Stomach (tissue), 9 donors: ENCODE measurements around the gene PPP2R3A. TPM values are rescaled to one million over a fixed set of nuclear protein-coding genes. Genes with fewer than 3 reads are reported as not detected.

Experiments
- DNase-seq, 2 donors: peaks; one replicate each; pipeline versions ENCODE4 v3.0.0 to v3.0.0-alpha.2; 2013 to 2019
- H3K27ac ChIP-seq, 5 donors: fragments of 200-600 bp in 4 of 5; sonication (generic) in 4 of 5; one replicate each; pipeline ENCODE4 v1.5.1; 2013 to 2019; ENCODE audit warnings: mild to moderate bottlenecking in 1 of 5, moderate library complexity in 1 of 5
- H3K27me3 ChIP-seq, 3 donors: fragments of 200-600 bp; sonication (generic); one replicate each; pipeline ENCODE4 v1.5.1; 2017 to 2019; ENCODE audit warnings: mixed run types in 1 of 3
- H3K36me3 ChIP-seq, 4 donors: fragments of 200-600 bp; sonication (generic); 1 replicate in 3 of 4; 2 replicates in 1 of 4; pipeline ENCODE4 v1.5.1; 2016 to 2019
- H3K4me1 ChIP-seq, 4 donors: fragments of 200-600 bp; sonication (generic); one replicate each; pipeline ENCODE4 v1.5.1; 2016 to 2019
- H3K4me3 ChIP-seq, 4 donors: fragments of 200-600 bp; sonication (generic) in 3 of 4; one replicate each; pipeline ENCODE4 v1.5.1; 2016 to 2019; ENCODE audit warnings: mild to moderate bottlenecking in 1 of 4
- H3K9me3 ChIP-seq, 4 donors: fragments of 200-600 bp; sonication (generic); one replicate each; pipeline ENCODE4 v1.5.1; 2016 to 2019
- EP300 ChIP-seq: sonication (generic); formaldehyde crosslinking; IDR thresholded peaks from one replicate; pipeline ENCODE4 v1.6.1; 2017; ENCODE audit warnings: antibody characterized with exemption
- POLR2A ChIP-seq, 4 donors: fragments of 450-650 bp; IDR thresholded peaks; one replicate each; pipeline ENCODE4 v1.6.1; 2016; ENCODE audit warnings: antibody characterized with exemption in 4 of 4, control low read depth in 2 of 4, mild to moderate bottlenecking in 1 of 4, moderate library complexity in 1 of 4
- POLR2AphosphoS5 ChIP-seq, 3 donors: sonication (generic); formaldehyde crosslinking; IDR thresholded peaks; one replicate each; pipeline ENCODE4 v1.6.1; 2016; ENCODE audit warnings: antibody characterized with exemption in 3 of 3
- WGBS, 5 donors: extraction: QIAGEN DNeasy Blood & Tissue Kit in 3 of 5; methylation state at CpG; one replicate each; pipeline versions ENCODE4 v1.1.5 to v1.1.7; 2013 to 2018; 5-methylcytosine and 5-hydroxymethylcytosine counted together
- intact Hi-C: fragments of 100-400 bp; cut with DNase I; formaldehyde crosslinking; loops from one replicate; pipeline ENCODE4 v1.15.1; 2023; ENCODE audit warnings: low total_unique reads
- polyA plus RNA-seq, 3 donors: library from polyadenylated mRNA; stranded (reverse); fragments of 200-250 nt; gene quantifications; one replicate each; pipeline ENCODE4 v1.2.3, GENCODE V29; 2013
- total RNA-seq, 5 donors: library from RNA; depleted of rRNA; stranded (reverse); fragments of >200 nt; gene quantifications; one replicate each; pipeline versions ENCODE4 v1.1.0 to v1.2.3, GENCODE V29; 2014 to 2016
- TF ChIP-seq, protein P1 (sequence below), 7 experiments: fragments of 450-650 bp in 4 of 7; fragments of 200-600 bp in 3 of 7; sonication (generic) in 3 of 7; IDR thresholded peaks; one replicate each; pipeline ENCODE4 v1.5.1; 2016 to 2019; ENCODE audit warnings: antibody characterized with exemption in 7 of 7, control low read depth in 2 of 7, mild to moderate bottlenecking in 1 of 7
- donor health status: healthy with polysubstance abuse.
- donor health status: Bipolar disorder and iron deficiency.
- donor health status: healthy.

PPP2R3A gene
- total and polyA plus RNA-seq, 8 donors, result 2.8 to 51.8 (median 19.2) TPM

DNA sequence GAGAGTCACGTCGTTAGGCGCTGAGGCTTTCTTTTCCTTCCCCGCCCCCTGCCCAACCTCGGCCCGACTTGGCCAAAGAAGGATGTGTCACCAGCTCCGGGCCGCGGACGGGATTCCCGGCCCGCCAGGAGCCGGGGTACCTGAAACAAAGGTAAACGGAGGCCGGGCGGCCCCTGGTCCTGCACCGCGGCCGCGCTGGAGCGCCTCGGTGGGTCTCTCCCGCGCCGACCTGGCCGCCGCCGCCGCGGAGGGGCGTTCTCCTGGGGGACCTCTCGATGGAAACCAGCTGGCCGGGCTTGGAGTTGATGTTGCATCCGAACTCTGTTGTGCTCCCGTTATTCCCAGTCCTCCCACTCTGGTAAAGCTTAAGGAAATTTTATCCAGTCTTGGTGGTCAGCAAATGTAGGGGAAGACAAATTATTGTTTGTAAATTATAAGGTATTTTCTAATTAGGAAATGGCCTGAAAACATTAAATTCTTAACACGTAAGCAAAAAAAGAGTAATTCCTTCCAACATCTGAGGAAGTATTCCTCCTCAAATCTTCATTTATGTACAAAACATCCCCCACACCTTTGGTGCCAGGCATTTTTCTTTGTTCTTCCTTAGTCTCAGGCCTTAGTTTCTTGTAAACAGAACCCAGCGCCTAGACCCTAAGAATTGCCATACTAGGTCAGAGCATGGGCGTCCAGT is 888 bp downstream of the PPP2R3A start:
- TF ChIP-seq POLR2A (IDR thresholded peaks at IDR 0.05) (peak in 1 of 4 donors; percentile 23), POLR2AphosphoS5 (IDR thresholded peaks at IDR 0.05) (no peak), EP300 (no peak)
- TF ChIP-seq, protein P1, sequence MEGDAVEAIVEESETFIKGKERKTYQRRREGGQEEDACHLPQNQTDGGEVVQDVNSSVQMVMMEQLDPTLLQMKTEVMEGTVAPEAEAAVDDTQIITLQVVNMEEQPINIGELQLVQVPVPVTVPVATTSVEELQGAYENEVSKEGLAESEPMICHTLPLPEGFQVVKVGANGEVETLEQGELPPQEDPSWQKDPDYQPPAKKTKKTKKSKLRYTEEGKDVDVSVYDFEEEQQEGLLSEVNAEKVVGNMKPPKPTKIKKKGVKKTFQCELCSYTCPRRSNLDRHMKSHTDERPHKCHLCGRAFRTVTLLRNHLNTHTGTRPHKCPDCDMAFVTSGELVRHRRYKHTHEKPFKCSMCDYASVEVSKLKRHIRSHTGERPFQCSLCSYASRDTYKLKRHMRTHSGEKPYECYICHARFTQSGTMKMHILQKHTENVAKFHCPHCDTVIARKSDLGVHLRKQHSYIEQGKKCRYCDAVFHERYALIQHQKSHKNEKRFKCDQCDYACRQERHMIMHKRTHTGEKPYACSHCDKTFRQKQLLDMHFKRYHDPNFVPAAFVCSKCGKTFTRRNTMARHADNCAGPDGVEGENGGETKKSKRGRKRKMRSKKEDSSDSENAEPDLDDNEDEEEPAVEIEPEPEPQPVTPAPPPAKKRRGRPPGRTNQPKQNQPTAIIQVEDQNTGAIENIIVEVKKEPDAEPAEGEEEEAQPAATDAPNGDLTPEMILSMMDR (IDR thresholded peaks at IDR 0.05), result no peak
- 2 to 6% (median 3%) methylated on average over 16 to 38 of the region's 38 CpGs for WGBS, 5 donors
- Histone ChIP-seq H3K9me3 (peaks cover 0 to 3% (median 0%) of the 10 kb centered on the region in 4 donors), H3K4me1 (peaks cover 14 to 67% (median 35%) of the 10 kb centered on the region in 4 donors), H3K4me3 (peak overlapping the region; percentile 67 to 84 (median 78)), H3K27ac (peak overlapping the region; percentile 89 to 99 (median 94)), H3K27me3 (peaks cover 0 to 12% (median 9%) of the 10 kb centered on the region in 3 donors), H3K36me3 (no peaks in the 10 kb centered on the region)
- DNase-seq, result peak in 1 of 2 donors; percentile 81
- intact Hi-C loops, result no loop called here

DNA sequence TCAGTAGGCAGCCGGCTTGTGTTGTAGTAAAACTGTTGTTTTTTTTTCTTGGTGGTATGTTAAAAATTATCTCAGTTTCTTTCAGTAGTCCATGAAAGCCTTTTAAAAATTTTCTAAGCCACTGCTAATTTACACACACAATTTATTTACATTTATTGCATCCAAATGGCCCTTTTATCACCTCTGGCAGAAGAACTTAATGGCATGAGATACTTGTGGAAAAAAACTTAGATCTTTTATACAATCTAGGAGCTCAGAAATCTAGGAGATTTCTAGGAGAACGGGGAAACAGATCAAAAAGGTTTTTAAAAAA is 1.4 kb downstream of the PPP2R3A start:
- Histone ChIP-seq H3K27ac (peak overlapping the region in 4 of 5 donors; percentile 89 to 98 (median 92)), H3K4me1 (peaks cover 14 to 72% (median 37%) of the 10 kb centered on the region in 4 donors), H3K36me3 (no peaks in the 10 kb centered on the region), H3K4me3 (peak overlapping the region; percentile 67 to 84 (median 78)), H3K27me3 (peaks cover 0 to 12% (median 9%) of the 10 kb centered on the region in 3 donors), H3K9me3 (no peaks in the 10 kb centered on the region)
- intact Hi-C loops, result no loop called here
- TF ChIP-seq EP300 (no peak), POLR2AphosphoS5 (IDR thresholded peaks at IDR 0.05) (no peak), POLR2A (IDR thresholded peaks at IDR 0.05) (no peak)
- TF ChIP-seq, protein P1 (IDR thresholded peaks at IDR 0.05), result no peak
- WGBS, 5 donors, result 28 to 49% (median 34%) methylated on average over 2 of the region's 2 CpGs
- no peak for DNase-seq

DNA sequence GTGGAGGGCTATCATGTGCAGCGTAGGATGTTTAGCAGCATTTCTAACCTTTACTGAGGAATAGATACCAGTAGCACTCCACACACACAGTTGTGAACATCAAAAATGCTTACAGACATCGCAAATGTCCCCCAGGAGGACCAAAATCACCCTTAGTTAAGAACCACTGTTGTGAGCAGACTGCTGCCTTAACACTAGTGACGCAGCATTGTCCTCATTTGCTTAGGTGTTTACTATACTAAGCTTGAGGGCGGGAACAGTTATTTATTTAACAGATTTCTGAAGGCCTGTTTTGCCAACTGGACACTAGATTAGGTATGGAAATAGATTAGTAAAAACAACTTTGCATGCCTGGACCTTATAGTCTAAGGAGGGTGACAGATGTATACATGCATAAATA is 2.3 kb downstream of the PPP2R3A start:
- TF ChIP-seq EP300 (no peak), POLR2A (IDR thresholded peaks at IDR 0.05) (no peak), POLR2AphosphoS5 (IDR thresholded peaks at IDR 0.05) (peak in 2 of 3 donors; percentile 42 to 72)
- TF ChIP-seq, protein P1 (IDR thresholded peaks at IDR 0.05), result no peak
- Histone ChIP-seq H3K27me3 (peaks cover 0 to 12% (median 9%) of the 10 kb centered on the region in 3 donors), H3K4me3 (peak overlapping the region; percentile 67 to 84 (median 78)), H3K36me3 (no peaks in the 10 kb centered on the region), H3K9me3 (no peaks in the 10 kb centered on the region), H3K27ac (peak overlapping the region; percentile 40 to 98 (median 90)), H3K4me1 (peaks cover 14 to 82% (median 42%) of the 10 kb centered on the region in 4 donors)
- intact Hi-C loops, result no loop called here
- WGBS, 5 donors, result 27 to 65% (median 37%) methylated on average over 4 of the region's 4 CpGs
- peak in 1 of 2 donors; percentile 54 for DNase-seq

DNA sequence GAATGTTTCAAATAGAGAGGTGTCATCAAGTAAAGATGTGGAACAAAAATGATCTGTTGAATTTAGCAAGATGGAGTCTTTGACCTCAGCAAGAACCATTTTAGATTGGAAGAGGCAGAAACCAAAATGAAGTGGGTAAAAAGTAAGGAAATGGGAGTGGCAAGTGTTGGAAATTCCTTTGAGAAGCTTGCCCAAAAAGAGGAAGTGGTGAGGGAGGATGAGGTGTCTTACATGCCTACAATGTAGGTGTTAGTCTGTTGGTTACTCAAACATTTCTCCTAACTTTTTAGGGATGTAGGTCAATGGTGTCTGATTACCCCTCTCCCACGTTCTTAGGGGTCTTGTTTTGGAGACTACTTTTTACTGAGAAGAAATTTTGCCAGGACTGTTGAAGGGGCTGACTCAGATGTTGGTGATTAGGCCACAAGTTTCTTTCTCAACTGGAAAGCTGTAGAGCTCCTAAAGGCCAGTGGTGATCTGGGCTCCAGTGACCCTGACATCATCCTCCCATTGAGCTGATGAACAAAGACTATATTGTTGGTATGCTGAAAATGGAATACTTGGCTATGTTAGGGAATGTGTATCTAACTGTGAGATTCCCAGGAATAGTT is 5.1 kb downstream of the PPP2R3A start:
- H3K27me3 ChIP-seq, result peaks cover 0 to 8% (median 7%) of the 10 kb centered on the region in 3 donors
- H3K27ac ChIP-seq, result no peak overlapping the region
- H3K9me3 ChIP-seq, result no peaks in the 10 kb centered on the region
- TF ChIP-seq POLR2AphosphoS5 (IDR thresholded peaks at IDR 0.05) (no peak), POLR2A (IDR thresholded peaks at IDR 0.05) (no peak), EP300 (no peak)
- TF ChIP-seq, protein P1 (IDR thresholded peaks at IDR 0.05), result no peak
- no peaks in the 10 kb centered on the region for H3K36me3 ChIP-seq
- WGBS, 5 donors, result 50 to 96% (median 92%) methylated on average over 1 of the region's 1 CpG
- no peak overlapping the region for H3K4me3 ChIP-seq
- no peak for DNase-seq
- H3K4me1 ChIP-seq, result peaks cover 19 to 93% (median 57%) of the 10 kb centered on the region in 4 donors
- intact Hi-C loops, result no loop called here
